ENCODE results near the gene PDK1. TPM values are rescaled to one million over a fixed set of nuclear protein-coding genes. Genes with fewer than 3 reads are reported as not detected.

PDK1 gene
- total and polyA plus RNA-seq, 2 experiments from 2014 or later, result 25.6 to 42.0 TPM

- peaks cover 4% of the 10 kb centered on the region for H3K27me3 Mint-ChIP-seq (ENCODE audit: insufficient read depth, low read depth, poor library complexity)
- Histone ChIP-seq H2AFZ (no peak overlapping the region), H3K79me2 (replicated peaks; ENCODE audit: insufficient read depth) (no peaks in the 10 kb centered on the region), H3K36me3 (ENCODE audit: insufficient read depth) (peaks cover 14% of the 10 kb centered on the region), H3K4me1 (ENCODE audit: insufficient read depth) (no peaks in the 10 kb centered on the region), H4K20me1 (replicated peaks; ENCODE audit: insufficient read depth) (no peaks in the 10 kb centered on the region), H3K27ac (ENCODE audit: low read depth) (no peak overlapping the region), H3K27me3 (ENCODE audit: insufficient read depth) (no peaks in the 10 kb centered on the region), H3K4me3 (no peak overlapping the region), H3K9me2 (ENCODE audit: insufficient read depth) (peaks cover 7% of the 10 kb centered on the region; the same call in 1 of the 2 replicates), H3K4me2 (no peak overlapping the region), H3F3A (replicated peaks; ENCODE audit: low read depth) (no peaks in the 10 kb centered on the region)
- no peak overlapping the region for H3K27ac Mint-ChIP-seq
- DNase-seq (ENCODE audit: low spot score) (peak; percentile 40), ATAC-seq (no peak)
- peaks cover 88% of the 10 kb centered on the region for H3K9me3 Mint-ChIP-seq
- H3K36me3 Mint-ChIP-seq (ENCODE audit: low read depth), result peaks cover 68% of the 10 kb centered on the region
- no peak overlapping the region for H3K4me3 Mint-ChIP-seq
- no peaks in the 10 kb centered on the region for H3K4me1 Mint-ChIP-seq
- TF ChIP-seq ETS1 (IDR thresholded peaks at IDR 0.05) (no peak), POLR2AphosphoS5 (IDR thresholded peaks at IDR 0.05; ENCODE audit: low read depth) (no peak)
Observed at GRCh38 chr2:172525601-172526000, 30.3 kb upstream of the PDK1 start.

- H3F3A ChIP-seq (replicated peaks; ENCODE audit: low read depth), result no peaks in the 10 kb centered on the region
- H3K9me2 ChIP-seq (ENCODE audit: insufficient read depth), result no peaks in the 10 kb centered on the region; the same call in 1 of the 2 replicates
- no peak overlapping the region for H3K4me3 ChIP-seq
- 0 out of 2 replicates have a peak, but pooled peaks cover 6% of the 10 kb centered on the region for H3K4me1 ChIP-seq (ENCODE audit: insufficient read depth)
- H3K9me3 Mint-ChIP-seq, result peaks cover 93% of the 10 kb centered on the region
- H3K27ac ChIP-seq (ENCODE audit: low read depth), result no peak overlapping the region
- no peak overlapping the region for H3K4me3 Mint-ChIP-seq
- no peaks in the 10 kb centered on the region for H3K27me3 ChIP-seq (ENCODE audit: insufficient read depth)
- H3K79me2 ChIP-seq (replicated peaks; ENCODE audit: insufficient read depth), result no peaks in the 10 kb centered on the region
- H3K4me2 ChIP-seq, result no peak overlapping the region
- TF ChIP-seq, protein P1, sequence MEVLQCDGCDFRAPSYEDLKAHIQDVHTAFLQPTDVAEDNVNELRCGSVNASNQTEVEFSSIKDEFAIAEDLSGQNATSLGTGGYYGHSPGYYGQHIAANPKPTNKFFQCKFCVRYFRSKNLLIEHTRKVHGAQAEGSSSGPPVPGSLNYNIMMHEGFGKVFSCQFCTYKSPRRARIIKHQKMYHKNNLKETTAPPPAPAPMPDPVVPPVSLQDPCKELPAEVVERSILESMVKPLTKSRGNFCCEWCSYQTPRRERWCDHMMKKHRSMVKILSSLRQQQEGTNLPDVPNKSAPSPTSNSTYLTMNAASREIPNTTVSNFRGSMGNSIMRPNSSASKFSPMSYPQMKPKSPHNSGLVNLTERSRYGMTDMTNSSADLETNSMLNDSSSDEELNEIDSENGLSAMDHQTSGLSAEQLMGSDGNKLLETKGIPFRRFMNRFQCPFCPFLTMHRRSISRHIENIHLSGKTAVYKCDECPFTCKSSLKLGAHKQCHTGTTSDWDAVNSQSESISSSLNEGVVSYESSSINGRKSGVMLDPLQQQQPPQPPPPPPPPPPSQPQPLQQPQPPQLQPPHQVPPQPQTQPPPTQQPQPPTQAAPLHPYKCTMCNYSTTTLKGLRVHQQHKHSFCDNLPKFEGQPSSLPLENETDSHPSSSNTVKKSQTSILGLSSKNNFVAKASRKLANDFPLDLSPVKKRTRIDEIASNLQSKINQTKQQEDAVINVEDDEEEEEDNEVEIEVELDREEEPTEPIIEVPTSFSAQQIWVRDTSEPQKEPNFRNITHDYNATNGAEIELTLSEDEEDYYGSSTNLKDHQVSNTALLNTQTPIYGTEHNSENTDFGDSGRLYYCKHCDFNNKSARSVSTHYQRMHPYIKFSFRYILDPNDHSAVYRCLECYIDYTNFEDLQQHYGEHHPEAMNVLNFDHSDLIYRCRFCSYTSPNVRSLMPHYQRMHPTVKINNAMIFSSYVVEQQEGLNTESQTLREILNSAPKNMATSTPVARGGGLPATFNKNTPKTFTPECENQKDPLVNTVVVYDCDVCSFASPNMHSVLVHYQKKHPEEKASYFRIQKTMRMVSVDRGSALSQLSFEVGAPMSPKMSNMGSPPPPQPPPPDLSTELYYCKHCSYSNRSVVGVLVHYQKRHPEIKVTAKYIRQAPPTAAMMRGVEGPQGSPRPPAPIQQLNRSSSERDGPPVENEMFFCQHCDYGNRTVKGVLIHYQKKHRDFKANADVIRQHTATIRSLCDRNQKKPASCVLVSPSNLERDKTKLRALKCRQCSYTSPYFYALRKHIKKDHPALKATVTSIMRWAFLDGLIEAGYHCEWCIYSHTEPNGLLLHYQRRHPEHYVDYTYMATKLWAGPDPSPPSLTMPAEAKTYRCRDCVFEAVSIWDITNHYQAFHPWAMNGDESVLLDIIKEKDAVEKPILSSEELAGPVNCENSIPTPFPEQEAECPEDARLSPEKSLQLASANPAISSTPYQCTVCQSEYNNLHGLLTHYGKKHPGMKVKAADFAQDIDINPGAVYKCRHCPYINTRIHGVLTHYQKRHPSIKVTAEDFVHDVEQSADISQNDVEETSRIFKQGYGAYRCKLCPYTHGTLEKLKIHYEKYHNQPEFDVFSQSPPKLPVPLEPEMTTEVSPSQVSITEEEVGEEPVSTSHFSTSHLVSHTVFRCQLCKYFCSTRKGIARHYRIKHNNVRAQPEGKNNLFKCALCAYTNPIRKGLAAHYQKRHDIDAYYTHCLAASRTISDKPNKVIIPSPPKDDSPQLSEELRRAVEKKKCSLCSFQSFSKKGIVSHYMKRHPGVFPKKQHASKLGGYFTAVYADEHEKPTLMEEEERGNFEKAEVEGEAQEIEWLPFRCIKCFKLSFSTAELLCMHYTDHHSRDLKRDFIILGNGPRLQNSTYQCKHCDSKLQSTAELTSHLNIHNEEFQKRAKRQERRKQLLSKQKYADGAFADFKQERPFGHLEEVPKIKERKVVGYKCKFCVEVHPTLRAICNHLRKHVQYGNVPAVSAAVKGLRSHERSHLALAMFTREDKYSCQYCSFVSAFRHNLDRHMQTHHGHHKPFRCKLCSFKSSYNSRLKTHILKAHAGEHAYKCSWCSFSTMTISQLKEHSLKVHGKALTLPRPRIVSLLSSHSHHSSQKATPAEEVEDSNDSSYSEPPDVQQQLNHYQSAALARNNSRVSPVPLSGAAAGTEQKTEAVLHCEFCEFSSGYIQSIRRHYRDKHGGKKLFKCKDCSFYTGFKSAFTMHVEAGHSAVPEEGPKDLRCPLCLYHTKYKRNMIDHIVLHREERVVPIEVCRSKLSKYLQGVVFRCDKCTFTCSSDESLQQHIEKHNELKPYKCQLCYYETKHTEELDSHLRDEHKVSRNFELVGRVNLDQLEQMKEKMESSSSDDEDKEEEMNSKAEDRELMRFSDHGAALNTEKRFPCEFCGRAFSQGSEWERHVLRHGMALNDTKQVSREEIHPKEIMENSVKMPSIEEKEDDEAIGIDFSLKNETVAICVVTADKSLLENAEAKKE (CRISPR knock-in tag; IDR thresholded peaks at IDR 0.05), result no peak
- TF ChIP-seq EZH2 (IDR thresholded peaks at IDR 0.05; ENCODE audit: low read depth, unreplicated experiment), result no peak
- no peak for TF ChIP-seq POLR2AphosphoS5 (IDR thresholded peaks at IDR 0.05; ENCODE audit: low read depth)
- TF ChIP-seq EZH2phosphoT487 (IDR thresholded peaks at IDR 0.05; ENCODE audit: unreplicated experiment), result no peak
- TF ChIP-seq REST (IDR thresholded peaks at IDR 0.05; ENCODE audit: unreplicated experiment), result no peak
- TF ChIP-seq STAT1 (IDR thresholded peaks at IDR 0.05; ENCODE audit: unreplicated experiment), result no peak
- TF ChIP-seq CREB1 (CRISPR knock-in tag; IDR thresholded peaks at IDR 0.05; ENCODE audit: low read depth), result no peak
- H3K27me3 Mint-ChIP-seq (ENCODE audit: insufficient read depth, low read depth, poor library complexity), result peaks cover 12% of the 10 kb centered on the region
- H3K4me1 Mint-ChIP-seq, result no peaks in the 10 kb centered on the region; the same call in 2 of the 3 replicates
- ATAC-seq (no peak), DNase-seq (ENCODE audit: low spot score) (no peak)
- no peaks in the 10 kb centered on the region for H4K20me1 ChIP-seq (replicated peaks; ENCODE audit: insufficient read depth)
- peaks cover 22% of the 10 kb centered on the region for H3K36me3 ChIP-seq (ENCODE audit: insufficient read depth)
- no peak overlapping the region for H3K27ac Mint-ChIP-seq
- H2AFZ ChIP-seq, result no peak overlapping the region
- H3K36me3 Mint-ChIP-seq (ENCODE audit: low read depth), result peaks cover 77% of the 10 kb centered on the region
Observed at GRCh38 chr2:172531309-172531708, 24.6 kb upstream of the PDK1 start.
